Motor neuron (in vitro differentiated cells): ENCODE data around the gene CAPG. TPM values are rescaled to one million over a fixed set of nuclear protein-coding genes. Genes with fewer than 3 reads are reported as not detected.

ENCODE experiments used
- ATAC-seq, 8 experiments: fragments of 200-7000 bp; cut with Tn5 transposase; replicated peaks in 6 of 8; 2 replicates each; pipeline ENCODE4 v1.8.0; 2021; ENCODE audit warnings: mild to moderate bottlenecking in 8 of 8, moderate library complexity in 8 of 8
- H3K27ac ChIP-seq, 2 donors: fragments of 250-450 bp; sonication (Bioruptor Pico); 2 replicates each; pipeline ENCODE4 v1.9.0; 2021; ENCODE audit warnings: antibody characterized with exemption in 2 of 2, mild to moderate bottlenecking in 2 of 2, moderate library complexity in 1 of 2
- H3K4me1 ChIP-seq, 2 donors: fragments of 250-450 bp; sonication (Bioruptor Pico); replicated peaks in 1 of 2; 2 replicates each; pipeline ENCODE4 v1.6.1; 2021; ENCODE audit warnings: antibody characterized with exemption in 2 of 2, mild to moderate bottlenecking in 2 of 2, moderate library complexity in 1 of 2
- H3K4me3 ChIP-seq, 5 donors: fragments of 250-450 bp; sonication (Bioruptor Pico); 2 replicates each; pipeline ENCODE4 v1.9.0; 2021; ENCODE audit warnings: antibody characterized with exemption in 5 of 5, mild to moderate bottlenecking in 5 of 5, moderate library complexity in 4 of 5
- WGBS, 10 experiments: fragments of 450-650 bp; shearing (Covaris generic); methylation state at CpG; one replicate each; pipeline ENCODE4 v1.0.0; 2022; 5-methylcytosine and 5-hydroxymethylcytosine counted together
- in situ Hi-C, 9 experiments: fragments of 400-800 bp; cut with MboI; loops; one replicate each; pipeline ENCODE4 v1.15.0; 2021; ENCODE audit warnings: low sequenced_read_pairs in 9 of 9, low pct_unique_long_range_greater_than_20kb in 2 of 9; ENCODE audit not compliant: unreplicated experiment in 9 of 9
- total RNA-seq, 8 experiments: library from RNA; unstranded; fragments of 300-600 nt; gene quantifications; 2 replicates each; pipeline versions ENCODE4 v1.2.3 to v1.2.4, GENCODE V29; 2022

Gene CAPG
- total RNA-seq, 8 experiments from 2014 or later = 3.7 to 54.7 (median 6.9) TPM

DNA sequence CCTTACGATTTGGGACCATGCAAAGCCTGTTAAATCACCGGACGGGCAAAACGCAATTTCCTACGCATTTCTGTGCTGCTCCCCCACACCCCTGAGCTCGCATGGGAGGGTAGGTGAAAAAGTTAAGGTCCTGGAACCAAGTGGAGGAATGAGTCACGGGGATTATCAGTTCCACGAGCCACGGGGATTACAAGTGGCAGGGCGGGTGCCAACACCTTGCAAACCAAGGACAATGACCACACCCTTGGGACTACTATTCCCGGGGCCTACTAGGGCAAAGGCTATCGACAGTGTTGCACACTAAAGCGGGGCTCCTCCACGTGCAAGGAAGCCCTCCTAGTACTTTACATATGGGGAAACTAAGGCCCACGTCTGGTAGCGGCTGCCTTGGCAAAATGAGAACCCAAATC, 56.3 kb downstream of the CAPG start:
- H3K27ac ChIP-seq = peak overlapping the region; percentile 21 to 28
- WGBS, 10 experiments = 0 to 80% (median 40%) methylated on average over 2 to 15 of the region's 16 CpGs; no CpG with 5 or more reads in 1 of the 10 experiments
- in situ Hi-C loops = no loop called here
- peak; percentile 11 to 39 (median 22) for ATAC-seq
- H3K4me1 ChIP-seq = peaks cover 11 to 13% of the 10 kb centered on the region in 2 donors
- peak overlapping the region; percentile 57 to 97 (median 76) for H3K4me3 ChIP-seq

GRCh38 chr2:85347599-85347998, 62.6 kb downstream of the CAPG start:
- WGBS, 10 experiments = 81 to 100% (median 100%) methylated on average over 1 to 3 of the region's 3 CpGs; no CpG with 5 or more reads in 4 of the 10 experiments
- Histone ChIP-seq H3K4me3 (no peak overlapping the region), H3K4me1 (no peaks in the 10 kb centered on the region), H3K27ac (no peak overlapping the region)
- in situ Hi-C loops = no loop called here
- ATAC-seq = no peak

Other genes starting within 250 kb of the CAPG start
- 10 to 100 TPM; 26.6 to 89.1 (median 50.9) TPM for gene TGOLN2, start 82.4 kb downstream of the CAPG start, total RNA-seq
- gene RETSAT, start 55.8 kb downstream of the CAPG start, total RNA-seq = 10 to 100 TPM in 7 of 8 experiments, 1 to 10 TPM in 1; 8.2 to 61.9 (median 19.1) TPM
- 10 to 100 TPM; 15.4 to 21.1 (median 18.1) TPM for gene ELMOD3, start 55.6 kb downstream of the CAPG start, total RNA-seq
- 1 to 10 TPM in 2 of 8 experiments, under 1 TPM in 6; 0.38 to 2.4 (median 0.67) TPM for gene SH2D6, start 8.3 kb upstream of the CAPG start, total RNA-seq
- 100 to 1,000 TPM in 7 of 8 experiments, 10 to 100 TPM in 1; 64.8 to 340 (median 147) TPM for gene MAT2A, start 128.8 kb upstream of the CAPG start, total RNA-seq
- gene GGCX, start 151.1 kb upstream of the CAPG start, total RNA-seq = 10 to 100 TPM; 16.1 to 40.2 (median 26.6) TPM
- gene VAMP8, start 167.2 kb upstream of the CAPG start, total RNA-seq = 10 to 100 TPM in 2 of 8 experiments, 1 to 10 TPM in 4, under 1 TPM in 2; 0.50 to 14.7 (median 2.0) TPM
- 10 to 100 TPM in 3 of 8 experiments, 1 to 10 TPM in 1, under 1 TPM in 3, not detected in 1; 0.27 to 50.2 (median 4.1) TPM for gene VAMP5, start 174.1 kb upstream of the CAPG start, total RNA-seq
- gene RNF181, start 185.4 kb upstream of the CAPG start, total RNA-seq = 100 to 1,000 TPM; 104 to 237 (median 191) TPM
- gene TMEM150A, start 192.3 kb upstream of the CAPG start, total RNA-seq = 10 to 100 TPM in 4 of 8 experiments, 1 to 10 TPM in 4; 3.6 to 19.8 (median 8.3) TPM
- gene C2orf68, start 201.7 kb upstream of the CAPG start, total RNA-seq = 10 to 100 TPM; 20.1 to 44.2 (median 27.8) TPM
- 10 to 100 TPM; 25.8 to 61.3 (median 38.9) TPM for gene USP39, start 205.8 kb upstream of the CAPG start, total RNA-seq